ENCODE results near the gene LOXL3.
A peak's percentile ranks its signal among the peaks of the same experiment; 100 is the strongest.

LOXL3 gene

GRCh38 chr2:74499267-74499939 is 54.3 kb downstream of the LOXL3 start, which contains the start of gene LBX2:
TSS of gene LBX2 (minus strand) at chr2:74499603. CDS start at chr2:74499537, 66 bp downstream.
- H3K27ac ChIP-seq (ENCODE audit: low read depth, low read length), result no peak within 1 kb of the TSS
- peaks cover 20% of the 10 kb centered on the region for H3K4me1 ChIP-seq (ENCODE audit: control insufficient read depth, low read length)
- peak within 1 kb of the TSS; percentile 38 for H3K4me2 ChIP-seq (ENCODE audit: low read length)
- no peaks in the 10 kb centered on the region for H3K9me2 ChIP-seq (replicated peaks; ENCODE audit: control insufficient read depth, low read length)
- no peaks in the 10 kb centered on the region for H3K9me3 ChIP-seq (ENCODE audit: control insufficient read depth, insufficient read depth, low read length)
- no peaks in the 10 kb centered on the region for H3F3A ChIP-seq (ENCODE audit: control insufficient read depth, insufficient read depth)
- no peak for TF ChIP-seq CTCF (IDR thresholded peaks at IDR 0.05; ENCODE audit: low read depth, low read length, poor library complexity, severe bottlenecking)
- TF ChIP-seq EZH2phosphoT487 (IDR thresholded peaks at IDR 0.05; ENCODE audit: borderline replicate concordance, low read length), result no peak
- H4K20me1 ChIP-seq (ENCODE audit: control insufficient read depth, insufficient read depth, low read depth, low read length), result no peaks in the 10 kb centered on the region
- H3K79me2 ChIP-seq (ENCODE audit: control insufficient read depth, low read length), result no peaks in the 10 kb centered on the region
- no peaks in the 10 kb centered on the region; the same call in 1 of the 2 replicates for H3K36me3 ChIP-seq (ENCODE audit: control insufficient read depth, low read length)
- peak within 1 kb of the TSS; percentile 35; the same call in 1 of the 2 replicates for H3K4me3 ChIP-seq (ENCODE audit: low read length)
- peaks cover 61% of the 10 kb centered on the region for H3K27me3 ChIP-seq (ENCODE audit: control insufficient read depth, low read length)

GRCh38 chr2:74498500-74499266 is 55.1 kb downstream of the LOXL3 start:
- no peak overlapping the region for H3K27ac ChIP-seq (ENCODE audit: low read depth, low read length)
- TF ChIP-seq CTCF (IDR thresholded peaks at IDR 0.05; ENCODE audit: low read depth, low read length, poor library complexity, severe bottlenecking), result no peak
- peak; percentile 71 for TF ChIP-seq EZH2phosphoT487 (IDR thresholded peaks at IDR 0.05; ENCODE audit: borderline replicate concordance, low read length)
- no peaks in the 10 kb centered on the region for H3F3A ChIP-seq (ENCODE audit: control insufficient read depth, insufficient read depth)
- peaks cover 61% of the 10 kb centered on the region for H3K27me3 ChIP-seq (ENCODE audit: control insufficient read depth, low read length)
- H3K36me3 ChIP-seq (ENCODE audit: control insufficient read depth, low read length), result peaks cover 1% of the 10 kb centered on the region; the same call in 1 of the 2 replicates
- no peaks in the 10 kb centered on the region for H3K79me2 ChIP-seq (ENCODE audit: control insufficient read depth, low read length)
- no peaks in the 10 kb centered on the region for H4K20me1 ChIP-seq (ENCODE audit: control insufficient read depth, insufficient read depth, low read depth, low read length)
- H3K4me3 ChIP-seq (ENCODE audit: low read length), result peak overlapping the region; percentile 35; the same call in 1 of the 2 replicates
- H3K4me1 ChIP-seq (ENCODE audit: control insufficient read depth, low read length), result peaks cover 20% of the 10 kb centered on the region
- H3K9me3 ChIP-seq (ENCODE audit: control insufficient read depth, insufficient read depth, low read length), result no peaks in the 10 kb centered on the region
- H3K9me2 ChIP-seq (replicated peaks; ENCODE audit: control insufficient read depth, low read length), result no peaks in the 10 kb centered on the region
- peak overlapping the region; percentile 38 for H3K4me2 ChIP-seq (ENCODE audit: low read length)

- Histone ChIP-seq H3K9me3 (ENCODE audit: control insufficient read depth, insufficient read depth, low read length) (no peaks in the 10 kb centered on the region), H3K36me3 (ENCODE audit: control insufficient read depth, low read length) (peaks cover 7% of the 10 kb centered on the region; the same call in 1 of the 2 replicates), H3K27ac (ENCODE audit: low read depth, low read length) (no peak overlapping the region), H3F3A (ENCODE audit: control insufficient read depth, insufficient read depth) (no peaks in the 10 kb centered on the region), H3K27me3 (ENCODE audit: control insufficient read depth, low read length) (peaks cover 55% of the 10 kb centered on the region), H3K9me2 (replicated peaks; ENCODE audit: control insufficient read depth, low read length) (no peaks in the 10 kb centered on the region), H3K4me3 (ENCODE audit: low read length) (peak overlapping the region; percentile 35; the same call in 1 of the 2 replicates), H4K20me1 (ENCODE audit: control insufficient read depth, insufficient read depth, low read depth, low read length) (no peaks in the 10 kb centered on the region), H3K79me2 (ENCODE audit: control insufficient read depth, low read length) (no peaks in the 10 kb centered on the region), H3K4me2 (ENCODE audit: low read length) (peak overlapping the region; percentile 38), H3K4me1 (ENCODE audit: control insufficient read depth, low read length) (peaks cover 13% of the 10 kb centered on the region)
- TF ChIP-seq CTCF (IDR thresholded peaks at IDR 0.05; ENCODE audit: low read depth, low read length, poor library complexity, severe bottlenecking) (no peak), EZH2phosphoT487 (IDR thresholded peaks at IDR 0.05; ENCODE audit: borderline replicate concordance, low read length) (no peak; the same call in 1 of the 2 replicates)
Measured at GRCh38 chr2:74497777-74498499, 55.8 kb downstream of the LOXL3 start.

Measured in DOHH2 (cell line).